Measurements from ENCODE around the gene DNAH7.

DNA sequence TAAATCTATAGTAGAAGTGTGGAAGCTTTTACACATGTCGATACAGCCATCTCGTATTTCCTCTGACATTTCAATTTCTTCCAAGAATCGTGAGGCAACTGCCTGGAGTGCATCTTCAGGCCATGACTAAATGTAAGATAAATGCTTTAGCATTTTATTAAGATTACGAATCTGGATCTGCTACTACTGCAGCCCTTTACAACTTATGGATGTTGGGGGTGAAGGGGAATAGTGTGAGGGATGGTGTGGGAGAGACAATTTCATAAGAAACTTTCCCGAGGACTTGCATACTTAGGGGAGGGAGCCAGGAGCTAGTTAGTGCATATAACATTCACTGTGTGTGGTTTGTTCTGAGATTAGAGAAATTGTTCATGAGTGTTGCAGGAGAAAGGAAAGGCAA lies 206.8 kb downstream of the DNAH7 start:
- TF ChIP-seq, protein P1, sequence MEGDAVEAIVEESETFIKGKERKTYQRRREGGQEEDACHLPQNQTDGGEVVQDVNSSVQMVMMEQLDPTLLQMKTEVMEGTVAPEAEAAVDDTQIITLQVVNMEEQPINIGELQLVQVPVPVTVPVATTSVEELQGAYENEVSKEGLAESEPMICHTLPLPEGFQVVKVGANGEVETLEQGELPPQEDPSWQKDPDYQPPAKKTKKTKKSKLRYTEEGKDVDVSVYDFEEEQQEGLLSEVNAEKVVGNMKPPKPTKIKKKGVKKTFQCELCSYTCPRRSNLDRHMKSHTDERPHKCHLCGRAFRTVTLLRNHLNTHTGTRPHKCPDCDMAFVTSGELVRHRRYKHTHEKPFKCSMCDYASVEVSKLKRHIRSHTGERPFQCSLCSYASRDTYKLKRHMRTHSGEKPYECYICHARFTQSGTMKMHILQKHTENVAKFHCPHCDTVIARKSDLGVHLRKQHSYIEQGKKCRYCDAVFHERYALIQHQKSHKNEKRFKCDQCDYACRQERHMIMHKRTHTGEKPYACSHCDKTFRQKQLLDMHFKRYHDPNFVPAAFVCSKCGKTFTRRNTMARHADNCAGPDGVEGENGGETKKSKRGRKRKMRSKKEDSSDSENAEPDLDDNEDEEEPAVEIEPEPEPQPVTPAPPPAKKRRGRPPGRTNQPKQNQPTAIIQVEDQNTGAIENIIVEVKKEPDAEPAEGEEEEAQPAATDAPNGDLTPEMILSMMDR (IDR thresholded peaks at IDR 0.05) = no peak
- no peak for TF ChIP-seq POLR2A (IDR thresholded peaks at IDR 0.05)
